Measurements from ENCODE around the gene CNST. TPM values are rescaled to one million over a fixed set of nuclear protein-coding genes. Genes with fewer than 3 reads are reported as not detected.

CNST gene
- total RNA-seq, 1 donor from 2014 or later: 31.4 TPM

DNA sequence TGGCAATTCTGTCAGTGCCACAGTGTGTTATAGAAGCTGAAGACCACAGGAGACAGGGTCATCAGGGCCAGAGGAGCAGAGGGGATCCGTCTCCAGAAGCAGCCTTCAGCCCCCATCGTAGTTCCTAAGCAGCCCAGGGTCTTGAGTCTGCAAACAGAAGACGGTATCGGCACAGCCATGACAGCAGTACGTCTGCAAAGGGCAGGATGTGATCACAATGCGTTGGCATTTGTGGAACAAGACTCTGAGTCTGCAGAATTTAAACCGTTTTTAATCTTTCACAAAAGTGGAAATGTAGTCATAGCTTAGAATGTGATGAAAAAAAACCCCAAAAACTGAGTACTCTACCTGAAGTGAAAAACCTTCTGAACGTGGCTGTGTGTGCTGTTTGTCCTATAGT is 113.9 kb downstream of the CNST start:
- no peak overlapping the region for H3K27ac ChIP-seq
- intact Hi-C loops (cut with DNase I): no loop called here
- no peaks in the 10 kb centered on the region for H3K36me3 ChIP-seq
- no peaks in the 10 kb centered on the region for H3K9me3 ChIP-seq
- no peaks in the 10 kb centered on the region for H3K4me1 ChIP-seq
- no peaks in the 10 kb centered on the region for H3K27me3 ChIP-seq (ENCODE audit: low read depth)
- DNase-seq: no peak
- ATAC-seq: no peak
- no peak overlapping the region for H3K4me3 ChIP-seq
- TF ChIP-seq, protein P1, sequence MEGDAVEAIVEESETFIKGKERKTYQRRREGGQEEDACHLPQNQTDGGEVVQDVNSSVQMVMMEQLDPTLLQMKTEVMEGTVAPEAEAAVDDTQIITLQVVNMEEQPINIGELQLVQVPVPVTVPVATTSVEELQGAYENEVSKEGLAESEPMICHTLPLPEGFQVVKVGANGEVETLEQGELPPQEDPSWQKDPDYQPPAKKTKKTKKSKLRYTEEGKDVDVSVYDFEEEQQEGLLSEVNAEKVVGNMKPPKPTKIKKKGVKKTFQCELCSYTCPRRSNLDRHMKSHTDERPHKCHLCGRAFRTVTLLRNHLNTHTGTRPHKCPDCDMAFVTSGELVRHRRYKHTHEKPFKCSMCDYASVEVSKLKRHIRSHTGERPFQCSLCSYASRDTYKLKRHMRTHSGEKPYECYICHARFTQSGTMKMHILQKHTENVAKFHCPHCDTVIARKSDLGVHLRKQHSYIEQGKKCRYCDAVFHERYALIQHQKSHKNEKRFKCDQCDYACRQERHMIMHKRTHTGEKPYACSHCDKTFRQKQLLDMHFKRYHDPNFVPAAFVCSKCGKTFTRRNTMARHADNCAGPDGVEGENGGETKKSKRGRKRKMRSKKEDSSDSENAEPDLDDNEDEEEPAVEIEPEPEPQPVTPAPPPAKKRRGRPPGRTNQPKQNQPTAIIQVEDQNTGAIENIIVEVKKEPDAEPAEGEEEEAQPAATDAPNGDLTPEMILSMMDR (IDR thresholded peaks at IDR 0.05): no peak

DNA sequence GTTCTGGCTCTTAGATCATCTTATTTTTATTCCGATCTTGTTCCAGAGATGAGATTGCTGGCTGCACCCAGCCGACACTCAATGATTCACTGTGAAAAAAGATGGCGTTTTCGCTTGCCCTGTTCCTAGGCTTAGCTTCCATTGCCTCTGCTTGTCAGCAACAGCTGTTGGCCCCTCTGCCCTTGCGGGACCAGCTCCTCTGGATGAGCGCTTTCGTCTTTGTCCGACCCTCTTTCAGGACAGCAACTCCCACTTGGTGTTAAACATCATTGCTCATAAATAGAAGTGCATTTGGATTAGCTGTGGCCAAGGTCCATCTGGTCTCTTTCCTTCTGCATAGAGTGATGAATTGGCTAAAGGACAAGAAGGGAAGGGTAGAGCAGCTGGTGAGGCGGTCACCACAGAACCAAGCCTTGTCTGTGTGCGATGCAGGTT is 114.5 kb downstream of the CNST start:
- no peaks in the 10 kb centered on the region for H3K9me3 ChIP-seq
- H3K36me3 ChIP-seq: no peaks in the 10 kb centered on the region
- H3K27me3 ChIP-seq (ENCODE audit: low read depth): no peaks in the 10 kb centered on the region
- TF ChIP-seq, protein P1 (IDR thresholded peaks at IDR 0.05): no peak
- H3K4me3 ChIP-seq: no peak overlapping the region
- no peaks in the 10 kb centered on the region for H3K4me1 ChIP-seq
- intact Hi-C loops (cut with DNase I): no loop called here
- ATAC-seq: no peak
- no peak overlapping the region for H3K27ac ChIP-seq
- DNase-seq: no peak

DNA sequence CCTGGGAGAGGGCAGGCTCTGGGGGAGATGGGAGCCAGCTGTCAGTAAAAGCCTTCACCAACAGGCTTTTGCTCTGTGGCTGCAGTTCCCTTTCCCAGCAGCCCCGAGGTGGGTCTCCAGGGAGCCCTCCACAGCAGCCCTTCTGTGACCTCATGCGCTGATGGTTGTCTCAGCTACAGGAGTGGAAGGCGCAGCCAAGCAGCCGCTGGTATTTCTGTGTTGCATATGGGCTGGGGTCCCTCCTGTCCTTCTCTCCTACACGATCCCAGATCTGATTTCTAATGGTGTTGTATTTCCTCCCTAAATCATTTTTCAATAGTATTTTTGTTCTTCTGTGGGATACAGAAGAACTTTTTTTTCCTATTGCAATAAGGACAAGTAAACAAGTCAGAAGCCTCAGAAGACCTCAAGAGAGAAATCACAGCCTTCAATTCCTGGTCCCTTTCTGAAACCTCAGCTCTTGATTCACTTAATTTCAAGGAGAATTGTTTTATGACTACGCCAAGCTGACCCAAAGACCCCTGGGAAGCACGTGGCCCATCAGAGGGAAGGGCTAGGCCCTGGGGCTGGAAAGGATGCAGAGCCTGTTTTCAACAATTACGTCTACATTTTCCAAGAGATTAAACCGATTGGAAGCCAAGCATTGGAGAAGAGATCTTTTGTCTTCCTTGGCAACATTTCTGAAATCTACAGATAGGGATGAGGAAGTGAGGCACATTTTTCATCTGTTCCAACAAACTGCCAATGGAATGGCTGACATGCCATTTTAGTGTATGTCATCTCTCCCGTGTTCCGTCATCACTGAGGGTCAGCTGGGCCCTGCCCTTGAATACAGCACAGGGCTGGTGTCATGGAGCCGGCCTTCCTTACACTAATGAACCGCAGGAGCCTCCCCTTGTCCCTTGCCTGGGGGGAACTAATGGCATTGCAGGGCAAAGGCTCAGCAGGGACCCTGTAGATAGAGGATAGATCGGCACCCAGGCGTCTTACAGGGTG is 115.9 kb downstream of the CNST start:
- H3K4me1 ChIP-seq: no peaks in the 10 kb centered on the region
- intact Hi-C loops (cut with DNase I): no loop called here
- TF ChIP-seq, protein P1 (IDR thresholded peaks at IDR 0.05): no peak
- H3K9me3 ChIP-seq: no peaks in the 10 kb centered on the region
- H3K27ac ChIP-seq: no peak overlapping the region
- no peaks in the 10 kb centered on the region for H3K36me3 ChIP-seq
- H3K4me3 ChIP-seq: no peak overlapping the region
- DNase-seq (no peak), ATAC-seq (no peak)
- H3K27me3 ChIP-seq (ENCODE audit: low read depth): no peaks in the 10 kb centered on the region

DNA sequence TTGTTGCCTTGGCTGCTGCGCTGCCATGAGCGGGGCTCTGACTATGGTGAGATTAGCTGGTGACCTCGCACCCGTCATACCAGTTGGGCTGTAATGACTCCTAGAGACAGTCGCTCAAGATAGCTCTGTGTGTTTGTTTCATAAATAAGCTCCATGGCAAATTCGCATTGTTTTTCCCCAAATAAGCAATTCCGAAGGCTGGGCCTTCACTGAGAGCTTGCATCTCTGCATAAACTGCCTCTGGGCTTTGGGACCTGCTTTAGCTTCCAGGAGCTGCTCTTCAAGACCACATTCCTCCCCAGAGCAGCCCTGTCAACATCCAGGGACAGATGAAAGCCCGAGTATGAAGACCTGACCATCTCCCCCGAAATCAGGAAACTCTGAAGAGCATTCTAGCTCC is 117.3 kb downstream of the CNST start:
- TF ChIP-seq, protein P1 (IDR thresholded peaks at IDR 0.05): no peak
- Histone ChIP-seq H3K9me3 (no peaks in the 10 kb centered on the region), H3K36me3 (no peaks in the 10 kb centered on the region), H3K4me3 (no peak overlapping the region), H3K27me3 (ENCODE audit: low read depth) (no peaks in the 10 kb centered on the region), H3K4me1 (no peaks in the 10 kb centered on the region), H3K27ac (no peak overlapping the region)
- ATAC-seq (no peak), DNase-seq (no peak)
- intact Hi-C loops (cut with DNase I): no loop called here

DNA sequence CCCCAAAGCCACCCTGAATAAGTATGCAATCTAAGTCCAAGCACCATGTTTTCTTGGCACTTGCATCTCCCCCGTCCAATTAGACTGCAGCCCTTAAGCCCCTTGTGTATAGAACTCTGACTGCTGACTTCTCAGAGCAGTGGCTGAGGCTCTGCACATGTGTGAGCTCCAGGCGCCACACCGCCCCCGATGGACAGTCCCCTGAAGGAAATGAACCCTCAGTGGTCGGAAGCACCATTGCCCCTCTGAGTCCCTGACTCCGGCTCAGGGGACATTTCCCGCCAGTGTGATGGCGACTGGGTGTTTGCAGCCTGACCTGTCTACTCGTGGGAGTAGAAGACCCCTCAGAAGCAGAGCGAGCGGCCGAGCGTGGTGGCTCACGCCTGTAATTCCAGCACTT is 120.7 kb downstream of the CNST start:
- peaks cover 10% of the 10 kb centered on the region for H3K4me1 ChIP-seq
- H3K4me3 ChIP-seq: no peak overlapping the region
- intact Hi-C loops (cut with DNase I): no loop called here
- H3K27me3 ChIP-seq (ENCODE audit: low read depth): no peaks in the 10 kb centered on the region
- no peaks in the 10 kb centered on the region for H3K36me3 ChIP-seq
- ATAC-seq: no peak
- TF ChIP-seq, protein P1 (IDR thresholded peaks at IDR 0.05): no peak
- H3K27ac ChIP-seq: no peak overlapping the region
- DNase-seq: no peak
- H3K9me3 ChIP-seq: no peaks in the 10 kb centered on the region

Measured in lower lobe of right lung (tissue), 2 donors.